Peyer's patch (tissue), 4 donors: ENCODE data around the gene KLHL36. TPM values are rescaled to one million over a fixed set of nuclear protein-coding genes. Genes with fewer than 3 reads are reported as not detected.

ENCODE experiments used
- DNase-seq, 3 donors: peaks; one replicate each; pipeline ENCODE4 v3.0.0-alpha.2; 2017 to 2019
- H3K27ac ChIP-seq, 4 donors: fragments of 200-600 bp; sonication (generic); one replicate each; pipeline ENCODE4 v1.5.1; 2016 to 2019
- H3K27me3 ChIP-seq, 2 donors: fragments of 200-600 bp; sonication (generic); one replicate each; pipeline ENCODE4 v1.5.1; 2019
- H3K36me3 ChIP-seq, 3 donors: fragments of 200-600 bp; sonication (generic); one replicate each; pipeline ENCODE4 v1.5.1; 2016 to 2019
- H3K4me1 ChIP-seq, 4 donors: fragments of 200-600 bp; sonication (generic); one replicate each; pipeline ENCODE4 v1.5.1; 2016 to 2019
- H3K4me3 ChIP-seq, 4 donors: fragments of 200-600 bp; sonication (generic); 1 replicate in 3 of 4; 2 replicates in 1 of 4; pipeline ENCODE4 v1.5.1; 2016 to 2019; ENCODE audit warnings: mild to moderate bottlenecking in 1 of 4
- H3K9me3 ChIP-seq, 4 donors: fragments of 200-600 bp; sonication (generic); one replicate each; pipeline ENCODE4 v1.5.1; 2016 to 2019; ENCODE audit warnings: mild to moderate bottlenecking in 1 of 4
- POLR2A ChIP-seq, 2 donors: fragments of 450-650 bp; IDR thresholded peaks; one replicate each; pipeline ENCODE4 v1.5.1; 2017; ENCODE audit warnings: antibody characterized with exemption in 2 of 2, mild to moderate bottlenecking in 2 of 2, moderate library complexity in 2 of 2
- total RNA-seq, 4 donors: library from RNA; depleted of rRNA; stranded (reverse); fragments of >200 nt; gene quantifications; one replicate each; pipeline ENCODE4 v1.1.0, GENCODE V29; 2016
- TF ChIP-seq, protein P1 (sequence below), 6 experiments: fragments of 450-650 bp in 4 of 6; fragments of 200-600 bp in 2 of 6; sonication (generic) in 1 of 6; IDR thresholded peaks; one replicate each; pipeline ENCODE4 v1.5.1; 2017 to 2019; ENCODE audit warnings: antibody characterized with exemption in 6 of 6, mild to moderate bottlenecking in 3 of 6, moderate library complexity in 1 of 6

The KLHL36 gene
- total RNA-seq, 4 donors from 2014 or later = 57.8 to 81.4 (median 74.4) TPM

GRCh38 chr16:84662471-84662870, 14.2 kb downstream of the KLHL36 start:
- DNase-seq = no peak
- Histone ChIP-seq H3K9me3 (no peaks in the 10 kb centered on the region), H3K27ac (no peak overlapping the region), H3K4me3 (no peak overlapping the region), H3K27me3 (no peaks in the 10 kb centered on the region), H3K36me3 (peaks cover 1 to 73% (median 4%) of the 10 kb centered on the region in 3 donors), H3K4me1 (peaks cover 0 to 8% (median 0%) of the 10 kb centered on the region in 4 donors)
- TF ChIP-seq POLR2A (IDR thresholded peaks at IDR 0.05) = no peak
- TF ChIP-seq, protein P1, sequence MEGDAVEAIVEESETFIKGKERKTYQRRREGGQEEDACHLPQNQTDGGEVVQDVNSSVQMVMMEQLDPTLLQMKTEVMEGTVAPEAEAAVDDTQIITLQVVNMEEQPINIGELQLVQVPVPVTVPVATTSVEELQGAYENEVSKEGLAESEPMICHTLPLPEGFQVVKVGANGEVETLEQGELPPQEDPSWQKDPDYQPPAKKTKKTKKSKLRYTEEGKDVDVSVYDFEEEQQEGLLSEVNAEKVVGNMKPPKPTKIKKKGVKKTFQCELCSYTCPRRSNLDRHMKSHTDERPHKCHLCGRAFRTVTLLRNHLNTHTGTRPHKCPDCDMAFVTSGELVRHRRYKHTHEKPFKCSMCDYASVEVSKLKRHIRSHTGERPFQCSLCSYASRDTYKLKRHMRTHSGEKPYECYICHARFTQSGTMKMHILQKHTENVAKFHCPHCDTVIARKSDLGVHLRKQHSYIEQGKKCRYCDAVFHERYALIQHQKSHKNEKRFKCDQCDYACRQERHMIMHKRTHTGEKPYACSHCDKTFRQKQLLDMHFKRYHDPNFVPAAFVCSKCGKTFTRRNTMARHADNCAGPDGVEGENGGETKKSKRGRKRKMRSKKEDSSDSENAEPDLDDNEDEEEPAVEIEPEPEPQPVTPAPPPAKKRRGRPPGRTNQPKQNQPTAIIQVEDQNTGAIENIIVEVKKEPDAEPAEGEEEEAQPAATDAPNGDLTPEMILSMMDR (IDR thresholded peaks at IDR 0.05) = no peak

GRCh38 chr16:84663433-84664101, 15.3 kb downstream of the KLHL36 start:
- peaks cover 0 to 62% (median 0%) of the 10 kb centered on the region in 3 donors for H3K36me3 ChIP-seq
- peak in 1 of 3 donors; percentile 45 for DNase-seq
- no peaks in the 10 kb centered on the region for H3K27me3 ChIP-seq
- peak overlapping the region in 1 of 4 donors; percentile 17 for H3K27ac ChIP-seq
- TF ChIP-seq, protein P1 (IDR thresholded peaks at IDR 0.05) = no peak
- TF ChIP-seq POLR2A (IDR thresholded peaks at IDR 0.05) = no peak
- no peak overlapping the region for H3K4me3 ChIP-seq
- H3K4me1 ChIP-seq = peaks cover 0 to 8% (median 0%) of the 10 kb centered on the region in 4 donors
- no peaks in the 10 kb centered on the region for H3K9me3 ChIP-seq

- Histone ChIP-seq H3K27ac (no peak overlapping the region), H3K27me3 (no peaks in the 10 kb centered on the region), H3K9me3 (no peaks in the 10 kb centered on the region), H3K36me3 (peaks cover 0 to 44% (median 0%) of the 10 kb centered on the region in 3 donors), H3K4me1 (peaks cover 0 to 8% (median 0%) of the 10 kb centered on the region in 4 donors), H3K4me3 (no peak overlapping the region)
- TF ChIP-seq, protein P1 (IDR thresholded peaks at IDR 0.05) = no peak
- no peak for TF ChIP-seq POLR2A (IDR thresholded peaks at IDR 0.05)
- no peak for DNase-seq
These were observed 17.0 kb downstream of the KLHL36 start for GRCh38 chr16:84665359-84665758.

GRCh38 chr16:84665843-84666242, 17.5 kb downstream of the KLHL36 start:
- Histone ChIP-seq H3K27me3 (no peaks in the 10 kb centered on the region), H3K36me3 (peaks cover 0 to 39% (median 0%) of the 10 kb centered on the region in 3 donors), H3K27ac (no peak overlapping the region), H3K4me1 (peaks cover 0 to 8% (median 0%) of the 10 kb centered on the region in 4 donors), H3K4me3 (no peak overlapping the region), H3K9me3 (no peaks in the 10 kb centered on the region)
- DNase-seq = no peak
- no peak for TF ChIP-seq POLR2A (IDR thresholded peaks at IDR 0.05)
- TF ChIP-seq, protein P1 (IDR thresholded peaks at IDR 0.05) = no peak

GRCh38 chr16:84667600-84668309, 19.4 kb downstream of the KLHL36 start:
- Histone ChIP-seq H3K4me3 (no peak overlapping the region), H3K27ac (no peak overlapping the region), H3K4me1 (peaks cover 0 to 8% (median 0%) of the 10 kb centered on the region in 4 donors), H3K27me3 (no peaks in the 10 kb centered on the region), H3K9me3 (no peaks in the 10 kb centered on the region), H3K36me3 (peaks cover 0 to 20% (median 0%) of the 10 kb centered on the region in 3 donors)
- no peak for DNase-seq
- TF ChIP-seq, protein P1 (IDR thresholded peaks at IDR 0.05) = no peak
- no peak for TF ChIP-seq POLR2A (IDR thresholded peaks at IDR 0.05)
